HG02870 (cell line): ENCODE measurements around the gene AHNAK2.
"Not testable (repeated sequence)": the region's sequence is repeated elsewhere in the genome, so short reads cannot be mapped to it uniquely, and the experiment has no call there.

ENCODE experiments used
- ATAC-seq: cut with Tn5 transposase; IDR thresholded peaks from one replicate; pipeline ENCODE4 v1.9.1; 2021; ENCODE audit warnings: mild to moderate bottlenecking, moderate library complexity; ENCODE audit not compliant: unreplicated experiment

The AHNAK2 gene

DNA sequence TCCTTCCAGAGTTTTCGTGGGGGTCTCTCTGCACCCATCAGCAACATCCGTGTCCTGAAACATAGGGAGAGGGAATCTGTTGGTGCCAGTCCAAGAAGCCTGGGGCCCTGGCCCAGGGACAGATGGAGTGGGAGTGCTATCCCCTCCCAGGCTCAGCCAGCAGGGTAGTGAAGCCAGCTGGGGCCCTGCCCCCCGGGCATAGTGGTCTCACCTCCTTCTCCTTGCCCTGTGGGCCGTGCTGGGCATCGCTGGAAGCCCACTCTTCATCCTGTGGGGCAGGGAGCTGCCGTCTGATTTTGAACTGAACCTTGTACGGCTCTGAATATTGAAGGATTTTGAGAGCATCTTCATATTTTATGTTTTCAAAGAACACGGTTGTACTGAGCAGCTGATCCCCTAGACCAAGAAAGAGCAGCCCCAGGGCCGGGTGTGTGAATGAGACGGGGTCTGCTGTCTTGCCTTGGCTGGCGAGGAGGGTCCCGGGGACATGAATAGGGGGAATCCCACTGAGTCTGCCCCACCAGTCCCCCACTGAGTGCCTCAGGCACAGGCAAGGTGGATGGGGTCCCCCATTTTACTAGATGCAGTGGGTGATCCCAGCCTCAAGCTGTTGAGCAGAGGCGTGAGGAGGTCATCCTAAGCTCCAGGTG, 23.3 kb downstream of the AHNAK2 start:
- ATAC-seq, result no peak

DNA sequence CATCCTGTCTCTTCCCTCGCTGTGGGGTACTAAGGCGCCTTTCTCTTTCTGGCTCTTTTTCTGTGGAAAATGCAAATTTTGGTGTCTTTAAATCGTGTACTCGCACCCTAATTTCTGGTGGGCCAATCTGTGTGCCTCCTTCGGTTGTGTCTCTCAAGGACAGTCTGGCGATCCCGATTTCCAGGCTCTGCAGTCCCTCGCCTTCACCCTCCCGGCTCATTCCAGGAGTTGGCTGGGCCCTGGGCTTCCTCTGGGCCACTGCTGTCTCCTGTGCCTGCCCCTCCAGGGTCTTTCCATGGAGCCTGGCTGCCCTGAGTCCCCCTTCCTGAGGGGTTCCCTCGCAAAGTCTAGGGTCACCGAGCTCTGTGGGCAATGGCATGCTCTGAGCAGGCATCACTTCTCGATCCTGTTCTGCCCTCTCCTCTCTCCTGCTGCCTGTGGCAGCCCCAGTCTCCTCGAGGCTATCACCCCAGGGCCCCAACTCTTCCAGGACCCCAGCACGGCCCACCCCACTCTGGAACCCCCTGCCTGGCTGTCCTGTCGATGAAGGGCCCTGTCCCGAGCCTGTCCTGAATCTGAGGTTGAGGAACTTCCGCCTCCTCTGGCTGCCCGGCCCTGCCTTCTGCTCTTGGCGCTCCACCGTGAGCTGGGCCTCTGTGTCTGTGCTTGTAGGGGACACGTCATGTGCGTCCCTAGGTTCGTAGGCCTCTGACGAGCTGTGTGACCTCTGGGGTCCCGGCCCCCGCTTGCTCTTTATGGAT, 24.1 kb downstream of the AHNAK2 start:
- ATAC-seq, result no peak

DNA sequence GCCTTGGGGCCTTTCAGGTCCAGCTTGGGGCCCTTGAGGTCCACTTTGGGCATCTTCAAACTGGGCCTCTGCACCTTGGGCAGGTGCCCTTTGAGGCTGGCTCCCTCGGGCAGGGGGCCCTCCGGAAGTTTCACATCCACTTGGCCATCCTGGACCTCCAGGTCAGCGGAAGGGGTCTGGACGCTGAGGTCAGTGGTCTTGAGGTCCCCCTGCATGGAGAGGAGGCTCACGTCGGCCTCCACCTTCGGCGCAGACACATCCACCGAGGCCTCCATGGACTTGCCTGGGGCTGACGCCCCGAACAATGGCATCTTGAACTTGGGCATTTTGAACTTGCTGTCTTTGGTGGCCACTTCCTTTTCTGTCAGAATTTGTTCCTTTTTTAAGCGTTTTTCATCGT, 25.1 kb downstream of the AHNAK2 start:
- ATAC-seq, result no peak

DNA sequence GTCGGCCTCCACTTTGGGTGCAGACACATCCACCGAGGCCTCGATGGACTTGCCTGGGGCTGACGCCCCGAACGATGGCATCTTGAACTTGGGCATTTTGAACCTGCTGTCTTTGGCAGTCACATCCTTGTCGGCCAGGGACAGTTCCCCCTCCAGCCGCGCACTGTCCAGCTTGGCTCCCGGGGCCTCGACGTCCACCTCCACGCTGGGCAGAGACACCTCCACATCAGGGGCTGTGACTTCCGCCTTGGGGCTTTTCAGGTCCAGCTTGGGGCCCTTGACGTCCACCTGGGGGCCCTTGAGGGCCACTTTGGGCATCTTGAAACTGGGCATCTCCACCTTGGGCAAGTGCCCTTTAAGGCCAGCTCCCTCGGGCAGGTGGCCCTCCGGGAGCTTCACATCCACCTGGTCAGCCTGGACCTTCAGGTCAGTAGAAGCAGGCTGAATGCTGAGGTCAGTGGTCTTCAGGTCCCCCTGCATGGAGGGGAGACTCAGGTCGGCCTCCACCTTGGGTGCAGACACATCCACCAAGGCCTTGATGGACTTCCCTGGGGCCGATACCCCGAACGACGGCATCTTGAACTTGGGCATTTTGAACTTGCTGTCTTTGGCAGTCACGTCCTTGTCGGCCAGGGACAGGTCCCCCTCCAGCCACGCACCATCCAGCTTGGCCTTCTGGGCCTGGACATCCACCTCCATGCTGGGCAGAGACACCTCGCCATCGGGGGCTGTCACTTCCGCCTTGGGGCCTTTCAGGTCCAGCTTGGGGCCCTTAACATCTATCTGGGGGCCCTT, 26.1 kb downstream of the AHNAK2 start:
- not testable (repeated sequence) for ATAC-seq

DNA sequence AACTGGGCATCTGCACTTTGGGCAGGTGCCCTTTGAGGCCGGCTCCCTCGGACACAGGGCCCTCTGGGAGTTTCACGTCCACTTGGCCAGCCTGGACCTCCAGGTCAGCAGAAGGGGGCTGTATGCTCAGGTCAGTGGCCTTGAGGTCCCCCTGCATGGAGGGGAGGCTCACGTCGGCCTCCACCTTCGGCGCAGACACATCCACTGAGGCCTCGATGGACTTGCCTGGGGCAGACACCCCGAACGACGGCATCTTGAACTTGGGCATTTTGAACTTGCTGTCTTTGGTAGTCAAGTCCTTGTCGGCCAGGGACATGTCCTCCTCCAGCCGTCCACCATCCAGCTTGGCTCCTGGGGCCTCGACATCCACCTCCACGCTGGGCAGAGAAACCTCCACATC, 27.5 kb downstream of the AHNAK2 start:
- ATAC-seq, result not testable (repeated sequence)

DNA sequence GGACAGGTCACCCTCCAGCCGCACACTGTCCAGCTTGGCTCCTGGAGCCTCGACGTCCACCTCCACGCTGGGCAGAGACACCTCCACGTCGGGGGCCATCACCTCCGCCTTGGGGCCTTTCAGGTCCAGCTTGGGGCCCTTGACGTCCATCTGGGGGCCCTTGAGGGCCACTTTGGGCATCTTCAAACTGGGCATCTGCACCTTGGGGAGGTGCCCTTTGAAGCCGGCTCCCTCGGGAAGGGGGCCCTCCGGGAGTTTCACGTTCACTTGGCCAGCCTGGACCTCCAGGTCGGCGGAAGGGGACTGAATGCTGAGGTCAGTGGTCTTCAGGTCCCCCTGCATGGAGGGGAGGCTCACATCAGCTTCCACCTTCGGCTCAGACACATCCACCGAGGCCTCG, 28.2 kb downstream of the AHNAK2 start:
- ATAC-seq, result no peak

DNA sequence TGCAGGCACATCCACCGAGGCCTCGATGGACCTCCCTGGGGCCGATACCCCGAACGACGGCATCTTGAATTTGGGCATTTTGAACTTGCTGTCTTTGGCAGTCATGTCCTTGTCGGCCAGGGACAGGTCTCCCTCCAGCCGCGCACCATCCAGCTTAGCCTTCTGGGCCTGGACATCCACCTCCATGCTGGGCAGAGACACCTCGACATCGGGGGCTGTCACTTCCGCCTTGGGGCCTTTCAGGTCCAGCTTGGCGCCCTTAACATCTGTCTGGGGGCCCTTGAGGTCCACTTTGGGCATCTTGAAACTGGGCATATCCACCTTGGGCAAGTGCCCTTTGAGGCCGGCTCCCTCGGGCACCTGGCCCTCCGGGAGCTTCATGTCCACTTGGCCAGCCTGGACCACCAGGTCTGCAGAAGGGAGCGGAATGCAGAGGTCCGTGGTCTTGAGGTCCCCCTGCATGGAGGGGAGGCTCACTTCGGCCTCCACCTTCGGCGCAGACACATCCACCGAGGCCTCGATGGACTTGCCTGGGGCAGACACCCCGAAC, 28.7 kb downstream of the AHNAK2 start:
- ATAC-seq, result not testable (repeated sequence)

DNA sequence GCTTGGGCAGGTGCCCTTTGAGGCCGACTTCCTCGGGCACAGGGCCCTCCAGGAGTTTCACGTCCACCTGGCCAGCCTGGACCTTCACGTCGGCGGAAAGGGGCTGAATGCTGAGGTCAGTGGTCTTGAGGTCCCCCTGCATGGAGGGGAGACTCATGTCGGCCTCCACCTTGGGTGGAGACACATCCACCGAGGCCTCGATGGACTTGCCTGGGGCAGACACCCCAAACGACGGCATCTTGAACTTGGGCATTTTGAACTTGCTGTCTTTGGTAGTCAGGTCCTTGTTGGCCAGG, 29.5 kb downstream of the AHNAK2 start:
- ATAC-seq, result no peak

DNA sequence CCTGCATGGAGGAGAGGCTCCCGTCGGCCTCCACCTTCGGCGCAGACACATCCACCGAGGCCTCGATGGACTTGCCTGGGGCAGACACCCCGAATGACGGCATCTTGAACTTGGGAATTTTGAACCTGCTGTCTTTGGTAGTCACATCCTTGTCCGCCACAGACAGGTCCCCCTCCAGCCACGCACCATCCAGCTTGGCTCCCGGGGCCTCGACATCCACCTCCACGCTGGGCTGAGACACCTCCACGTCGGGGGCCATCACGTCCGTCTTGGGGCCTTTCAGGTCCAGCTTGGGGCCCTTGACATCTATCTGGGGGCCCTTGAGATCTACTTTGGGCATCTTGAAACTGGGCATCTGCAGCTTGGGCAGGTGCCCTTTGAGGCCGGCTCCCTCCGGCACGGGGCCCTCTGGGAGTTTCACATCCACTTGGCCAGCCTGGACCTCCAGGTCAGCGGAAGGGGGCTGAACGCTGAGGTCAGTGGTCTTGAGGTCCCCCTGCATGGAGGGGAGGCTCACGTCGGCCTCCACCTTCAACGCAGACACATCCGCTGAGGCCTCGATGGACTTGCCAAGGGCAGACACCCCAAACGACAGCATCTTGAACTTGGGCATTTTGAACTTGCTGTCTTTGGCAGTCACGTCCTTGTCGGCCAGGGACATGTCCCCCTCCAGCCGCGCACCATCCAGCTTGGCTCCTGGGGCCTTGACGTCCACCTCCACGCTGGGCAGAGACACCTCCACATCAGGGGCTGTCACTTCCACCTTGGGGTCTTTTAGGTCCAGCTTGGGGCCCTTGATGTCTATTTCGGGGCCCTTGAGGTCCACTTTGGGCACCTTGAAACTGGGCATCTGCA, 30.1 kb downstream of the AHNAK2 start:
- not testable (repeated sequence) for ATAC-seq

DNA sequence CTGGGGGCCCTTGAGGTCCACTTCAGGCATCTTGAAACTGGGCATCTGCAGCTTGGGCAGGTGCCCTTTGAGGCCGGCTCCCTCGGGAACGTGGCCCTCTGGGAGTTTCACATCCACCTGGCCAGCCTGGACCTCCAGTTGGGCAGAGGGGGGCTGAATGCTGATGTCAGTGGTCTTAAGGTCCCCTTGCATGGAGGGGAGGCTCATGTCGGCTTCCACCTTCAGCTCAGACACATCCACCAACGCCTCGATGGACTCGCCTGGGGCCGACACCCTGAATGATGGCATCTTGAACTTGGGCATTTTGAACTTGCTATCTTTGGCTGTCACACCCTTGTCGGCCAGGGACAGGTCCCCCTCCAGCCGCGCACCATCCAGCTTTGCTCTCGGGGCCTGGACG, 31.0 kb downstream of the AHNAK2 start:
- not testable (repeated sequence) for ATAC-seq

DNA sequence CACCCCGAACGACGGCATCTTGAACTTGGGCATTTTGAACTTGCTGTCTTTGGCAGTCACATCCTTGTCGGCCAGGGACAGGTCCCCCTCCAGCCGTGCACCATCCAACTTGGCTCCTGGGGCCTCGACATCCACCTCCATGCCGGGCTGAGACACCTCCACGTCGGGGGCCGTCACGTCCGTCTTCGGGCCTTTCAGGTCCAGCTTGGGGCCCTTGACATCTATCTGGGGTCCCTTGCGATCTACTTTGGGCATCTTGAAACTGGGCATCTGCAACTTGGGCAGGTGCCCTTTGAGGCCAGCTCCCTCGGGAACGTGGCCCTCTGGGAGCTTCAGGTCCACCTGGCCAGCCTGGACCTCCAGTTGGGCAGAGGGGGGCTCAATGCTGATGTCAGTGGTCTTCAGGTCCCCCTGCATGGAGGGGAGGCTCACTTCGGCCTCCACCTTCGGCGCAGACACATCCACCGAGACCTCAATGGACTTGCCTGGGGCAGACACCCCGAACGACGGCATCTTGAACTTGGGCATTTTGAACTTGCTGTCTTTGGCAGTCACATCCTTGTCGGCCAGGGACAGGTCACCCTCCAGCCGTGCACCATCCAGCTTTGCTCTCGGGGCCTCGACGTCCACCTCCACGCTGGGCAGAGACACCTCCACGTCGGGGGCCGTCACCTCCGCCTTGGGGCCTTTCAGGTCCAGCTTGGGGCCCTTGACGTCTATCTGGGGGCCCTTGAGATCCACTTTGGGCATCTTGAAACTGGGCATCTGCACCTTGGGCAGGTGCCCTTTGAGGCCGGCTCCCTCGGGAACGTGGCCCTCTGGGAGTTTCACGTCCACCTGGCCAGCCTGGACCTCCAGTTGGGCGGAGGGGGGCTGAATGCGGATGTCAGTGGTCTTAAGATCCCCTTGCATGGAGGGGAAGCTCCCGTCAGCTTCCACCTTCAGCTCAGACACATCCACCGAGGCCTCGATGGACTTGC, 31.9 kb downstream of the AHNAK2 start:
- not testable (repeated sequence) for ATAC-seq

DNA sequence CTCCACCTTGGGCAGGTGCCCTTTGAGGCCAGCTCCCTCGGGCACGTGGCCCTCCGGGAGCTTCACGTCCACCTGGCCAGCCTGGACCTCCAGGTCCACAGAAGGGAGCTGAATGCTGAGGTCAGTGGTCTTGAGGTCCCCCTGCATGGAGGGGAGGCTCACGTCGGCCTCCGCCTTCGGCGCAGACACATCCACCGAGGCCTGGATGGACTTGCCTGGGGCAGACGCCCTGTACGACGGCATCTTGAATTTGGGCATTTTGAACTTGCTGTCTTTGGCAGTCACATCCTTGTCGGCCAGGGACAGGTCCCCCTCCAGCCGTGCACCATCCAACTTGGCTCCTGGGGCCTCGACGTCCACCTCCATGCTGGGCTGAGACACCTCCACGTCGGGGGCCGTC, 32.9 kb downstream of the AHNAK2 start:
- ATAC-seq, result not testable (repeated sequence)

DNA sequence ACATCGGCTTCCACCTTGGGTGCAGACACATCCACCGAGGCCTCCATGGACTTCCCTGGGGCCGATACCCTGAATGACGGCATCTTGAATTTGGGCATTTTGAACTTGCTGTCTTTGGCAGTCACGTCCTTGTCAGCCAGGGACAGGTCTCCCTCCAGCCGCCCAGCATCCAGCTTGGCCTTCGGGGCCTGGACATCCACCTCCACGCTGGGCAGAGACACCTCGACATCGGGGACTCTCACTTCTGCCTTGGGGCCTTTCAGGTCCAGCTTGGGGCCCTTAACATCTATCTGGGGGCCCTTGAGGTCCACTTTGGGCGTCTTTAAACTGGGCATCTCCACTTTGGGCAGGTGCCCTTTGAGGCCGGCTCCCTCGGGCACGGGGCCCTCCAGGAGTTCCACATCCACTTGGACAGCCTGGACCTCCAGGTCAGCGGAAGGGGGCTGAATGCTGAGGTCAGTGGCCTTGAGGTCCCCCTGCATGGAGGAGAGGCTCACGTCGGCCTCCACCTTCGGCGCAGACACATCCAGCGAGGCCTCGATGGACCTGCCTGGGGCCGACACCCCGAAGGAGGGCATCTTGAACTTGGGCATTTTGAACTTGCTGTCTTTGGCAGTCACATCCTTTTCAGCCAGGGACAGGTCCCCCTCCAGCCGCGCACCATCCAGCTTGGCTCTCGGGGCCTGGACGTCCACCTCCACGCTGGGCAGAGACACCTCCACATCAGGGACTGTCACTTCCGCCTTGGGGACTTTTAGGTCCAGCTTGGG, 33.6 kb downstream of the AHNAK2 start:
- ATAC-seq, result not testable (repeated sequence)

DNA sequence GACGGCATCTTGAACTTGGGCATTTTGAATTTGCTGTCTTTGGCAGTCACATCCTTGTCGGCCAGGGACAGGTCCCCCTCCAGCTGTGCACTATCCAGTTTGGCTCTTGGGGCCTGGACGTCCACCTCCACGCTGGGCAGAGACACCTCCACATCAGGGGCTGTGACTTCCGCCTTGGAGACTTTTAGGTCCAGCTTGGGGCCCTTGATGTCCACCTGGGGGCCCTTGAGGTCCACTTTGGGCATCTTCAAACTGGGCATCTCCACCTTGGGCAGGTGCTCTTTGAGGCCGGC, 34.2 kb downstream of the AHNAK2 start:
- ATAC-seq, result not testable (repeated sequence)

DNA sequence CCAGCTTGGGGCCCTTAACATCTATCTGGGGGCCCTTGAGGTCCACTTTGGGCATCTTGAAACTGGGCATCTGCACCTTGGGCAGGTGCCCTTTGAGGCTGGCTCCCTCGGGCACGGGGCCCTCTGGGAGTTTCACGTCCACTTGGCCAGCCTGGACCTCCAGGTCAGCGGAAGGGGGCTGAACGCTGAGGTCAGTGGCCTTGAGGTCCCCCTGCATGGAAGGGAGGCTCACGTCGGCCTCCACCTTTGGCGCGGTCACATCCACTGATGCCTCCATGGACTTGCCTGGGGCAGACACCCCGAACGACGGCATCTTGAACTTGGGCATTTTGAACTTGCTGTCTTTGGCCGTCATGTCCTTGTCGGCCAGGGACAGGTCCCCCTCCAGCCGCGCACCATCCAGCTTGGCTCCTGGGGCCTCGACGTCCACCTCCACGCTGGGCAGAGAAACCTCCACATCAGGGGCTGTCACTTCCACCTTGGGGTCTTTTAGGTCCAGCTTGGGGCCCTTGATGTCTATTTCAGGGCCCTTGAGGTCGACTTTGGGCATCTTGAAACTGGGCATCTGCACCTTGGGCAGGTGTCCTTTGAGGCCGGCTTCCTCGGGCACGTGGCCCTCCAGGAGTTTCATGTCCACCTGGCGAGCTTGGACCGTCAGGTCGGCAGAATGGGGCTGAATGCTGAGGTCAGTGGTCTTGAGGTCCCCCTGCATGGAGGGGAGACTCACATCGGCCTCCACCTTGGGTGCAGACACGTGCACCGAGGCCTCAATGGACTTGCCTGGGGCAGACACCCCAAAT, 34.8 kb downstream of the AHNAK2 start:
- not testable (repeated sequence) for ATAC-seq

DNA sequence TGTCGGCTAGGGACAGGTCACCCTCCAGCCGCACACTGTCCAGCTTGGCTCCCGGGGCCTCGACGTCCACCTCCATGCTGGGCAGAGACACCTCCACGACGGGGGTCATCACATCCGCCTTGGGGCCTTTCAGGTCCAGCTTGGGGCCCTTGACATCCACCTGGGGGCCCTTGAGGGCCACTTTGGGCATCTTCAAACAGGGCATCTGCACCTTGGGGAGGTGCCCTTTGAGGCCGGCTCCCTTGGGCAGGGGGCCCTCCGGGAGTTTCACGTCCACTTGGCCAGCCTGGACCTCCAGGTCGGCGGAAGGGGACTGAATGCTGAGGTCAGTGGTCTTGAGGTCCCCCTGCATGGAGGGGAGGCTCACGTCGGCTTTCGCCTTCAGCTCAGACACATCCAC, 35.6 kb downstream of the AHNAK2 start:
- no peak for ATAC-seq

DNA sequence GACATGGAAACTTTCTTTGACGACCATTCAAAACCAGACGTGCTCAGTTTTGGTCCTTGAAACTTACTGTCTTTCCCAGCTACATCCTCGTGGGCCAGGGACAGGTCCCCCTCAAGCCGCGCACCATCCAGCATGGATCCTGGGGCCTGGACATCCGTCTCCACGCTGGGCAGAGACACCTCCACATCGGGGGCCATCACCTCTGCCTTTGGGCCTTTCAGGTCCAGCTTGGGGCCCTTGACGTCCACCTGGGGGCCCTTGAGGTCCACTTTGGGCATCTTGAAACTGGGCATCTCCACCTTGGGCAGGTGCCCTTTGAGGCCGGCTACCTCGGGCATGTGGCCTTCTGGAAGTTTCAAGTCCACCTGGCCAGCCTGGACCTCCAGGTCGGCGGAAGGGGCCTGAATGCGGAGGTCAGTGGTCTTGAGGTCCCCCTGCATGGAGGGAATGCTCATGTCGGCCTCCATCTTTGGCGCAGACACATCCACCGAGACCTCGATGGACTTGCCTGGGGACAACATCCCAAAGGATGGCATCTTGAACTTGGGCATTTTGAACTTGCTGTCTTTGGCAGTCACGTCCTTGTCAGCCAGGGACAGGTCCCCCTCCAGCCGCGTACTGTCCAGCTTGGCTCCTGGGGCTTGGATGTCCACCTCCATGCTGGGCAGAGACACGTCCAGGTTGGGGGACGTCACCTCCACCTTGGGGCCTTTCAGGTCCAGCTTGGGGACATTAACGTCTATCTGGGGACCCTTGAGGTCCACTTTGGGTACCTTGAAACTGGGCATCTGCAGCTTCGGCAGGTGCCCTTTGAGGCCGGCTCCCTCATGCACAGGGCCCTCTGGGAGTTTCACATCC, 36.4 kb downstream of the AHNAK2 start:
- ATAC-seq, result no peak
